GF-D8 (cell line): ENCODE results near the gene BCR.

Experiments used
- DNase-seq: peaks from one replicate; lab custom pipeline; 2025; lab: John Stamatoyannopoulos, UW

The BCR gene

DNA sequence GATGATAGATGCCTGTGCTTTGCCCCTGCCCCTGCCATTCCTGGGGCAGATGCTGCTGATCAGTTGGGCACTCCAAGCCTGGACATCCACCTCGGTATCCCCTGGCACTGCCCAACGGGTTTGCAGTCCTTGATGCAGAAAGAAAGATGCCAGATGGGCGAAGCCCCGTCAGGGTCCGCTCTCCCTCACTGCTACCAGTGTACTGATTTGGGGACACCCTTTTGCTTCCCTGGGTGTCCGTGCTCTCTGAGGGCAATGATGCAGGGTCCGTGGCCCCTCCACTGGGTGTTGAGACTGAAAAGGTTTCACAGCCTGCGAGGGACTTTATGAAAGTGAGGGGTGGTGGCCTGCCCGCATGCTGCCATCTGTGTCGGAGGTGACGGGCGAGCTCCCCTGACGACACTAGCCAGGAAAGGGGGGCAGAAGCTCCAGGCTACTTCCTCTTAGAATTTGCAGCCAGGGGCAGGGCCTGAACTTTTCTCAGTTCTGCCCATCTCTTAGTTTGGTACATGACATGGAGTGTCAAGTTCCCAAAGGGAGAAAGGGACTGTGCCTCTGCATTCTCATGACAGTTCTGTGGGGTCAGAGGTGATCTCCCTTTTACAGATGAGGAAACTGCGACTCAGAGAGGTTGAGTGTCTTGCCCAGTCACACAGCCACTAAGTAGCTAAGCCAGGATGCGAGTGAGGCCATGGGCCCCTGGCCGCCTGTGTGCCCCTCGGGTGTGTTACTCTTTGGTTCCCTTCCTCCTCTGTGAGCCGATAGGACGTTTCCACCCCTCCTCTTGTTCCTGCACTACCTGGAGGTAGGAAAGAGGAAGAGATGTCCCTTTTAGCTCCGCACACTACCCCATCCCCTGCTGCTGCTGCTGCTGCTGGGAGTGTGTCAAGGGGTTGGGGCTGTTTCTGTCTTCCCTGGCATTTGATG, 96.6 kb downstream of the BCR start:
- DNase-seq: no peak

DNA sequence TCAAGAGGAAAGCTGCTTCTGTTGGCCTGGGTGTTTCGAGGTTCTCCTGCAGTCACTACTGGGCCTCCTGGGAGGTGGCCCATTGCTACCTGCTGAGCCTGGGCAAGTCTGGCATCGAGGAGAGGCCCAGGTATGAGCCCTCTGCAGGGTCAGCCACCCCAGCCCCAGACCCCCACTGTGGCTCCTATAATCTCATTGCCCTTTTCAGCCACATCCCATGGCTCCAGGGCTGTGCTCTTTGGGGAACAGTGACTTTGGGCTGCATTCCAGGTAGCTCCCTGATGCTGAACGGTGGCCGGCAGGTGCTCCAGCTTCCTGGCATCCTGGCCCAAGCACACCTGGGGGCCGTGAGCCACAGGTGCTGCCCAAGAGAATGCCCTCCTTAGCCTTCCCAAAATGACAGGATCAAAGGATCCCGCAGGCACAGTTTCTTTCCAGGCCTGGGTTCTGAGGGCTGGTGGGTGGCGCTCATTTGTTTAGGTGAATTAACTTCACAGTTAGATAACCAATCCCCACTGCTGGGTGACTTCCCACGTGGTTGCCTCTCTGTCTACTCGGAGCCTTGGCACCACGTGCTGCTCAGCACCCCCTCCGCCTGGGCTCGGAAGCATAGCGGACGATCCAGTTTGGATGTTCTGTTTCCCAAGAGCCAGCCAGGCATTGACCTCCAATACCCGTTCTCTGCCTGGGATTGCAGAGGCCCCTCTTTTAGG, 97.4 kb downstream of the BCR start:
- no peak for DNase-seq

GRCh38 chr22:23278883-23279675, 98.8 kb downstream of the BCR start:
- no peak for DNase-seq

GRCh38 chr22:23279781-23280180, 99.5 kb downstream of the BCR start:
- no peak for DNase-seq

GRCh38 chr22:23280356-23281052, 100.2 kb downstream of the BCR start:
- DNase-seq: no peak

DNA sequence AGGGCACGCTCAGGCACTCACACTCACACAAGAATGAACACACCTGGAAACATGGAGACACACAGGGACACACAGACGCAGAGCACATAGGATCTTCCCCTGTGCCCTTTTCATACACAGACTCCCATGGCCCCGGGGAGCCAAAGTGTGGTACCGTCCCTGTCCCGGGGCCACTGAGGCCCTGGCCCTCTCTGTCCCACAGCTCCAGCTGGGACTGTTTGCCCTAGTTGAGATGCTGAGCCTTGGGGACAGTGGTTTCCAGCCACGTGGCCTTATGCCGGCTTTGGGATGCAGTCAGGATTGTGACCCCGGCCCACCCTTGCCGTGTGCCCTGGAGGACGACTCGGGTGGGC, 100.7 kb downstream of the BCR start:
- DNase-seq: no peak

DNA sequence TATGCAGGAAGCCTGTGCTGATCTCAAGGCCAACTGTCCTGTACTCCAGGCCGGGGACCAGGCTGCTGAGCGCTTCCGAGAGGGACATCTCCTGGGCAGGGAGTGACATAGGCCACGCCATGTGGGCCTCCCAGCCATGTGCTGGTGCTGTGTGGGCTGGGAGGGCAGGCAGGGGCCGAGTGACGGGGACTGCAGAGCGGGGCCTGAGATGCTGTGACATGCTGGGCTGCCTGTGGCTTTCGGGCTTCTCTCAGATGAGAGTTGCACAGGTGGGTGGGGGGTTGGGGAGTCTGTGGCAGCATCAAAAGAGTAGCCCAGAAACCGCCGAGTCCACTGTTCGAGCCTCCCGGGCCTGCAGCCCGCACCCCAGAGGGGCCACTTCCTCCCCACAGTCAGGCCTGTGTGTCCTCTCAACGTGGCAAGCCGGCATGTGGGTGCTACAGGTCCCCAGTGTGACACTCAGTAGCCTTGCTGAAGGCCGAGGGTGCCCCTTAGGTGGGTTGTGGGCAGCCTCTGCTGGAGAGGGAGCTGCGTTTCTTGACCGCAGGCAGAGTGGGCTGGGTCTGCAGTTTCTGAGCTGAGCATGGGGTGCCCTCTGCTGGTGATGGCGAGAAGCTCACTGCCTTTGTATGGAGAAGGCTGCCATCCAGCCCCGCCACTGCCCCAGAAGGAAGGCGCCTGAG, 101.2 kb downstream of the BCR start:
- peak; percentile 33 for DNase-seq

DNA sequence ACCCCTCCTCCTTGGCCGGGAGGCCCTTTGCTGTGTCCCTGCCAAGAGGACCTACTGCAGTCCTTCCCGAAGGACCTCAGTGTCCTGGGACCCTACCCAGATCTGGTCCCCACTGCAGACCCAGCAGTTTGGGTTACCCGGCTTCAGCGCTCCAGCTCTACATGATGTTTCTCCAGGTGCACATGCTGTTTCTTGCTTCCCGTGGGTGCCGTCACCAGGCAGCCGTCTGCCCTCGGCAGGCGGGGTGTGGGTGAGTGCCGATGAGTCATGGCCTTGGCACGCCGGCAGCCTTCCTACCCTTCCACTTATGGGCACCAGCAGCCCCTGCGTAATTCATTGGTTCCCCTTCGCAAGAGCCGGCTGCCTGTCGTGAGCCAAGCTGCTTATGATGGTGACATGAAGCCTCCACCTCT, 101.8 kb downstream of the BCR start:
- DNase-seq: no peak

- DNase-seq: no peak
Measured at GRCh38 chr22:23282516-23282915, 102.2 kb downstream of the BCR start.

- DNase-seq: no peak
Measured at GRCh38 chr22:23282986-23283385, 102.7 kb downstream of the BCR start.

GRCh38 chr22:23283591-23284503, 103.5 kb downstream of the BCR start:
- no peak for DNase-seq

- no peak for DNase-seq
Measured at GRCh38 chr22:23284504-23285033, 104.3 kb downstream of the BCR start.

GRCh38 chr22:23285236-23285635, 104.9 kb downstream of the BCR start:
- no peak for DNase-seq

DNA sequence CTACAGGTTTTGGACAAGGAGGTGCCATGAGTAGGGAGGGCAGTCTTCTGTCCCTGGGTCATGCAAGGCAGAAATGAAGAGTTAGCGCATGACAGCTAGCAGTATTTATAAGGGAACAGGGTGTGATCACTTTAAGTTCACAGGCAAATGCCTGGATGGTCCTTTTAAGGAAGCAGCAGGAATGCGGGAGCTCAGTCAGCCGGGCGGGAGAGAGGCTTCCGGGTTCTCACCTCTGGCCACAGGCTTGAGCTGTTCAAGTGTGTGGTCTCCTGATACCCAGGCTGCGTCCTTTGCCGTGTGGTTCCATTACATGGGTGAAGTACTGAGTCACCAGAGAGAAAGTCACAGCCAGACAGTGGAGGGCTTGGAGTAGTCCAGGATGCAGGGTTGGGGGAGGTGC, 105.4 kb downstream of the BCR start:
- DNase-seq: no peak

- DNase-seq: no peak
Measured at GRCh38 chr22:23286296-23286695, 106.0 kb downstream of the BCR start.

DNA sequence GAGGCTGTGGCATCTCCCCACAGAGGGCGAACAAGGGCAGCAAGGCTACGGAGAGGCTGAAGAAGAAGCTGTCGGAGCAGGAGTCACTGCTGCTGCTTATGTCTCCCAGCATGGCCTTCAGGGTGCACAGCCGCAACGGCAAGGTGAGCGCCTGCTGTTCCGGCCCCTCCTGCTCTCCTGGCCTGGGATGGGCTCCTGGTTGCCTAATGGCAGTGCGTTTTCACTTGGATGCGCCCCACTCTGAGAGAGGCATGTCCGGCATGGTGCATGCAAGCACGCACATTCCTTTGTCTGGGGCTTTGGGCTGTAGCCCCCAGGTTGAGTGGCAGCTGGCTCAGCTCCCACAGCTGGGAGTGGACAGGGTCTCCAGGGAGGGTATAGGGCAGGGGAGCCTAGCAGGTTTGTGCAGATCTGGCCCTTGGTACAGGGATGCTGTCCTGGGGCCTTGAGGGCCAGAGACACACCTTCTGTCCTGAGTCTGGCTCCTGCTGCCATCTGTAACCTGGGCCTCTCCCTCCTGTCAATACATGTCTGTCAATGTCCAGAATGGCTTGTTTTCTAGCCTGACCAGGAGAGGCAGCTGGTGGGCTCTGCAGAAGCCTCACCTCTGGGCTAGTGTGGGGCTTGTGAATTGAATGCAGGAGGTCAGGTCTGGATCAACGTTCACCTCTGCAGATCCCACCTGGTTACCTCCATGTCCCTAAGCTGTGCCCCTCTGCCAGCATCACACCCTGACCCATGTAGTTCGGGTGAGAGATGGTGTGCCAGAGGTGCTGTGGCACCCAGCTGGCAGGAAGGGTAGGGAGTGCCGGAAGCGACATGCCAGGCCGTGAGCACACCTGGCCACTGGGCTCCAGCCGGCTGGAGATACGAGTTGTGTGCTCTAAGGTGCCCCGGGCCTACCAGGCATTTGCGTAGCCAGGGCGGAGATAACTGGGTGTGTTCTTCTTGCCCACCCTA, 107.1 kb downstream of the BCR start:
- DNase-seq: no peak

DNA sequence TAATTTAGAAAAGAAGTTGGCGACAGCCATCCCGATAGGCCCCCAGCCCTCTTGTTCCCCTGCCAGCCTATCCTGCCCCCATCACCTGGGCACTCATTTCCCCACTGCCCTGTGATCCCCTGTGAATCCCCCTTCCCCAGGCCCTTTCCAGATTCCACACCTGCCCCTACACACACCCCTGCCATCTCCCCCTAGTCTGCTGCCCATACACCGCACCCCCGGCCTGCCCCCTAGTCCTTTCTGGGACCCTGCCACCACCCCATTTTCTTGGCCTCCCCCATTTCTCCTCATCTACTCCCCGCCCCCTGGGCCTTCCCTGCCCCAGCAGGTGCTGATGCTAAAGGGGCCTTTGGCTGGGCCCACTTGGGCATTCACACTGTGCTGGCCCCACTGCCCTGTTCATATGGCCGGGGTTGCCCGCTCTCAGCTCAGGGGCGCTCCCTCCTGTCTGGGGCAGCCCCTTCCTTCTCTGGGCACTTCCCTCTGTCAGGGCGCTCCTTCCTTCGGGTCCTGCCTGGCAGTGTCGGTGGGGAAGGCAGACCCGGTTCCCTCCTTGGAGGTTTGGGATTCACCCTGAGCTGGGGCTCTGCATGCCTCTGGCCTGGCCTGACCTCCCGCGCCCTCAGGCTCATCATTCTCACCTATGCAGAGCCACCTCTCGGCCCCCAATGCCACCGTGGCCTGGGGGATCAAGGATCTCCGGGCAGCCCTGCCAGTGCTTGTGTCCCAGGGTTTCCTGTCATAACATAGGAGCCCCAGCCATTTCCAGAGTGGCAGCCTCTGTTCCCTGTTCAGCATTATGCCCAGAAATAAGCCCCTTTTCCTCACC, 108.2 kb downstream of the BCR start:
- no peak for DNase-seq

- DNase-seq: no peak
Measured at GRCh38 chr22:23289130-23289503, 108.8 kb downstream of the BCR start.
